ENCODE measurements around the gene CD24.
"Not testable (repeated sequence)": the region's sequence is repeated elsewhere in the genome, so short reads cannot be mapped to it uniquely, and the experiment has no call there.

Gene CD24, protein sequence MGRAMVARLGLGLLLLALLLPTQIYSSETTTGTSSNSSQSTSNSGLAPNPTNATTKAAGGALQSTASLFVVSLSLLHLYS

DNA sequence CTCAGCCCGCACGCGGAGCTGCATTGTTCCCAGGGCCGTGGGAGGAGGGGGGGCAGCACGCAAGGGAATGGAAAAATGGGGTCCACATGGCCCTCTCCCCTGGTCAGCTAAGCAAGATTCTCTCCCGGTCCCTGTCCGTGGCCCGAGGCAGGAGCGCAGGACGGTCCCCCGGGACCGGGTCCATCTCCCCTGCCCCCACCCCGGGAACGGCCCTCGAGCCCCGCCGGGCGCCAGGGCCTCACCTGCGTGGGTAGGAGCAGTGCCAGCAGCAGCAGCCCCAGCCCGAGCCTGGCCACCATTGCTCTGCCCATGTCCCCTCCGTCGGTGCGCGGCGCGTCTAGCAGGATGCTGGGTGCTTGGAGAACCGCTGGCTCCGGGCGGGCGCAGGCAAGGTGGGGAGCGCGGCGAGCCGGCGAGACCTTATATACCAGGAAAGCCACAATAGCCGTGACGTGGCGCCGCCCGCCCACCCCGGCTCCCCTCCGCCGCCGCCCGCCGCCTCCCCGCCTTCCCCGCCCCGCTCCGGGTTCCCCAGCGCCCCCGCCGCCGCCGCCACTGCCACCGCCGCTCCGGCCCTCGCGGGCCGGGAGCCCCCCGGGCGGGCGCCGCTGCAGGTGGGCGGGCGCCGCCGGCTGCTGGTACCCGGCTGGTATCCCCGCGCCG lies at the start of gene CD24:
Gene CD24 (minus strand): TSS at position 394 of the 663 bp plus-strand sequence. CDS start 83 bp downstream, at position 311.
- FAIRE-seq = no peak

GRCh38 chr6:107021446-107022185 lies 47.1 kb upstream of the CD24 start:
- FAIRE-seq = no peak

DNA sequence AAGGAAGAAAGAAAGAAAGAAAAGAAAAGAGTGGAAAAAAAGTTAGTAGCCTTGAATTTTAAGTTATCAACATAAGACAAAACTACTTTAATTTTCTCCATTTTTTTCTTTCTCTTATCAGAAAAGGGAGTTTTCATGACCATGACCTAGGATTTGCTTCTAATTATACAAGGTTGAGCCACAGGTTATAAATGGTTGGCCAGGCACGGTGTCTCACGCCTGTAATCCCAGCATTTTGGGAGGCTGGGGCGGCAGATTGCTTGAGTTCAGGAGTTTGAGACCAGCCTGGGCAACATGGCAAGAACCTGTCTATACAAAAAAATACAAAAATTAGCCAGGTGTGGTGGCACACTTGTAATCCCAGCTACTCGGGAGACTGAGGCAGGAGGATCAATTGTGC lies 45.7 kb upstream of the CD24 start:
- FAIRE-seq = no peak

GRCh38 chr6:107019628-107020027 lies 45.1 kb upstream of the CD24 start:
- FAIRE-seq = not testable (repeated sequence)

DNA sequence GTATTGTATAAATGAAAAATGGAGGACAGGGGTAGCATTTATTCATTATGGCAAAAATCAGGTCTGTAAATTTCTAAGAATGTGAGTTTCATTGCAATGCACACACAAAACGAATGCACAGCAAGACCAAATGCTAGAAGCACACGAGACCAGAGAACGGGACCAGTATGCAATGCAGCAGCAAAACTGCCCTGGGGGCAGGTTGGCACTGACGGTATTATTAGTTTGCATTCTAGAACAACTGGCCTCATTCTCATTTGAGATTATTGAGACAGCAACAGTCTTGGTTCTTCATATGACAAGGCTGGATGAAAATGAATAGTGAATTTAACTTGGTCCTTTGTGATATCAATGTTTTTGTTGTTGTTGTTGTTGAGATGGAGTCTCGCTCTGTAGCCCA lies 44.5 kb upstream of the CD24 start:
- FAIRE-seq = no peak

DNA sequence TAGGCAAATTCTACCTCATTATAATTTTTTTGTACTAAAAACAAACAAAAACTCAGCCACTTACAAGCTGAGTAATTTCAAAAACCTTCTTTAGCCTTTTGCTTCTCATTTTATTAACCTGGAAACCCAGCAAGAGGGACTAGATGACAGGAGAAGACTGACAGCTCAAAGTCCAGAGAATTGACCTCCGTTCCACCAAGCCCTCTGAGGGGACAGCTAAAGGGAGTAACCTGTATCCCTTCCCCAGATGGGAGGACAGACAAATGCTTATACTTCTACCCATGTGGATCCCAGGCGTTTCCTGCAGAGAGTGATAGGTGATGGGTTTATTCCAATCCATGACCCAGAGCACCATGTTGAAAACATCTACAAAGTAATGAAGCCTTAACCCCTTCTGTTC lies 35.0 kb upstream of the CD24 start:
- no peak for FAIRE-seq

GRCh38 chr6:106997392-106998158 lies 23.0 kb upstream of the CD24 start:
- FAIRE-seq = no peak

DNA sequence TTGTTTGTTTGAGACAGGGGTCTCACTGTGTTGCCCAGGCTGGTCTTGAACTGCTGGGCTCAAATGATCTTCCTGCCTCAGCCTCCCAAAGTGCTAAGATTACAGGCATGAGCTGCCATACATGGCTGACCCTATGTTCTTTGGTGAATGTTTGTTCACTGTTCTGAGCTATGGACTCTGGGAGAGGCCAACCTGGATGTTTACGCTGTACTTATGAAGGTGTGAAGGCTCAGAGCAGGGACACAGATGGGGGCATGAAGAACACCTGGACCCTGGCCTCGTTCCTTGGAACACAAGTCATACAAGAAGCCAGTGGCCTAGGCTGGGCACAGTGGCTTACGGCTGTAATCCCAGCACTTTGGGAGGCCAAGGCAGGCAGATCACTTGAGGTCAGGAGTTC lies 21.1 kb upstream of the CD24 start:
- no peak for FAIRE-seq

DNA sequence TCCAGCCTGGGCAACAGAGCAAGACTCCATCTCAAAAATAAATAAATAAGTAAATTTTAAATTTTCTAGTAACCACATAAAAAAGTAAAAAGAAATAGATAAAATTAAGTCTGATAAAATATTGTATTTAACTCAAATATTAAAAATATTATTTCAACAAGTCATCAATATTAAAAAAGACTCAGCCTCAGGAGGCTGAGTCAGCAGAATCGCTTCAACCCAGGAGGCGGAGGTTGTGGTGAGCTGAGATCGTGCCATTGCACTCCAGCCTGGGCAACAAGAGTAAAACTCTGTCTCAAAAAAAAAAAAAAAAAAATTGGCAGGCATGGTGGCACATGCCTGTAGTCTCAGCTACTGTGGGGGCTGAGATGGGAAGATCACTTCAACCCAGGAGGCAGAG lies 15.2 kb upstream of the CD24 start:
- not testable (repeated sequence) for FAIRE-seq

DNA sequence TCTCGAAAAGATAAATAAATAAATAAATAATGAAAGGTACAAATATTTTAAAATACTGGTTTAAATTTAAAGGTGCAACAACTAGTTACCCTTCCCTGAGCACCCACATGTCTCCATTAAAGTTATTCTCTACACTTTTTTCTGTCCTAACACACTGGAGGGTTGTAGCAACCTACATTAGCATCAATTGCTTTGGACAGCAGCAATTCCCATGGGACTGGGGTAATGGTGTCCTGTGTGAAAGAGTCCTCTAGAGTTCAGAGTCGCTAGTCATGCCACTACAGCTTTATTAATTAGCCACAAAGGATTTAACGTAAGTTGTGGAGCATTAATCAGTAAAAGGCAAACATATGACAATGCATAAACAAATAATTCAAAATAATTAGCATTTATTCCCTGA lies 14.1 kb upstream of the CD24 start:
- FAIRE-seq = no peak

DNA sequence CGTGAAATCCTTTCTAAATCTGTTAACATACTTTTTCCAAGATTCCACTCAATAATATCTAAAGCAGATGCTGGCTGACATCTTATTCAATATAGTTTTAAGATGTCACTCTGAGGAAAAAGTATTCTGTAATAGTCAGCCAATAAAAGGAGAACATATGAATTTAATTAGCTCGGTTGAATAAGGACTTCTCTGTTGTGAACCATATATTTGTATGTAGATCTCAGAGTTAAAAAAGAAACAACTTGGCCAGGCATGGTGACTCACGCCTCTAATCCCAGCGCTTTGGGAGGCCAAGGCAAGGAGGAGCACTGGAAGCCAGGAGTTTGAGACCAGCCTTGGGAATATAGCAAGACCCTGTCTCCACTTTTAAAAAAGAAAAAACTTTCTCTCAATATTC lies 7.4 kb upstream of the CD24 start:
- no peak for FAIRE-seq

DNA sequence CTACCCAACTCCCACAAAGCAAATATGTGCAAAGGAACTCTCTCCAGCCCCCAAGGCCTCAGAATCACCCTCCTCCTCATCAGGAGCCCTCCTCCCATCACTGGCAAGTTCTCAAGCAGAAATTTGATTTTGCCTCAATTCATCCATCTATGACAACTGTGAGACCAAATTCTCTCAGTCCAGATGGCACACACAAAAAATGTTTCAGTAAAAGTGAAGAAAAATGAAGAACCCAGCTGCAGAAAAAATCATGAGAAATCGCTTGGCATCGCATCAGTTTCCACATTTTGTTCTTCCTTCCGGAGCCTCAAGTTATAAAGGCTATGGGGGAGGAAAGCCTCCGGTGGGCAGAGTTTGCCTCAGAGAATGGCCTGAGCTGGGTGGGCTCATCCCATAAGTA lies 6.4 kb upstream of the CD24 start:
- no peak for FAIRE-seq

GRCh38 chr6:106979435-106979884 lies 4.9 kb upstream of the CD24 start:
- FAIRE-seq = no peak

DNA sequence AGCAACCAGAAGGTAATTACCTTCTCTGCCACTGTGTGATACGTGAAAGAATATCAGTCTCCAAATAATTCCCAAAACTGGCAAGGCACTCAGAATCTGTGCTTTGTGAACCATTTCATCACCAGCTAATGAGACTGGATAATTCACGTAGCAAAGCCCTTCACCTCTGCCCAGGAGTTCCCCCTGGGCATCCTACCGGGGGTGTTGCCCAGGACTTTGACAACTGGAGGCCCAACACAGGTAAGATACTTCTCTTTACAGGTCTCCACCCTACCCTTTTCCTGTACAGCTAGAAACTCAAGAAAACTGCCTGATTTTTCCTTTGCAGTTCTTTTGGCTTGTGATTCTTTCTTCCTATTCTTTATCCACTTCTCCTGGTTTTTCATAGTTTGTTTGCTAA lies 2.7 kb upstream of the CD24 start:
- no peak for FAIRE-seq

- no peak for FAIRE-seq
These were observed 1.7 kb upstream of the CD24 start for GRCh38 chr6:106976270-106976669.

- no peak for FAIRE-seq
These were observed 1.2 kb upstream of the CD24 start for GRCh38 chr6:106975738-106976064.

- no peak for FAIRE-seq
These were observed 639 bp upstream of the CD24 start for GRCh38 chr6:106974999-106975737.

- no peak for FAIRE-seq
These were observed 643 bp downstream of the CD24 start for GRCh38 chr6:106973836-106974335.

DNA sequence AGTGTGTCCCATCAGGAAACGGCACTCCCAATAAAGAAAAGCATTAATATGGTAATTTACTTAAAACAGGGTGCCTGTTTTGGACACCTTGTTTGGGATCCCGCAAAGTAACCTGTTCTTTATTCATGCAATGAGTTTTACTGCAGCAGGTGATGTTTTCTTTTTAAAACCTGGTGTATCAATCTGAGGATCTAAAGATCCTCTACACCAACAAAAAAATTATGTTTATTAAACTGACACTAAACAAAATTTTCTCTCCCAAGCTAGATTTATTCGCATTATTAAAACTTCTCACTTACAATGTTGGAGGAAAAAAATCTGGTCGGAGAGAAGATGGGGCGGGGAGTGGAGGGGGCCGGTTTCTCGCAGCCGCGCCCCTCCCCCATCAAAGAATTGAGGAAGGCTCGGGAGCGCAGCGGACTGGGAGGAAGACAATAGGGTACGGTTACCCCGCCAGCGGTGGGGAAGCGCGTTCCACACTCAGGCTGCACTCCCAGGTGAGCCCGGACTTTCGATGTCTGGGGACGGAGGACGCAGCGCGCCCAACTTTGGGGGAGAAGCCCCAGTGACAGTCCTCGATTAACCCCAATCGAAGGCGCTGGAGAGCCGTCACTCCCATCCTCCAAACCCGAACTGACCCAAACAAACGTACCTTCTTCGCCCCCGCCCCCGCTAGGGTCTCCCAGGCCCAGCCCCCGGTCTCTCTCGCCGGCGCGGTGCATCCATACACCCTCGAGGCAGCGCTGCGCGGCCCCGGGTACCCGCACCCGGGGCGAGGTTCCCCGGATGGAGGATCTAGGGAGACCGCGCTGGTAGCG lies 1.3 kb downstream of the CD24 start:
- FAIRE-seq = no peak

DNA sequence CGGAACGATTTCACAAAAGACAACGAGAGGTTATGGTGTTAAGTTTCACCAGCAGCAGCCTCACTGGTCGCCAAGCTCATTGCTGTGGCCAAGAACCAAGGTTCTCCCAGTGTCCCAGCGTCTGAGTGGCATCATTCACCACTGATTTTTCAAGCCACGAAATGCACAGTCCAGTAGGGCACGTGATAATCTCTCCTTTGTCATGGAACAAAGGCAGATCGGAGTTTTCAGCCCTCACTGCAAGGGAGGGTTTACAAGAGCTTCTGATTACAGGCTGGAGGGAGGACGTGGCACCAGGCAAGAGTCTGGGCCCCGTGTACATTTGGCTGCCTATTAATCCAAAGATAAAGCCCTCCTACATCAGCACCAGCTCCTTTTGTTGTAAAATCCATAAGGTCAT lies 2.0 kb downstream of the CD24 start:
- FAIRE-seq = no peak

DNA sequence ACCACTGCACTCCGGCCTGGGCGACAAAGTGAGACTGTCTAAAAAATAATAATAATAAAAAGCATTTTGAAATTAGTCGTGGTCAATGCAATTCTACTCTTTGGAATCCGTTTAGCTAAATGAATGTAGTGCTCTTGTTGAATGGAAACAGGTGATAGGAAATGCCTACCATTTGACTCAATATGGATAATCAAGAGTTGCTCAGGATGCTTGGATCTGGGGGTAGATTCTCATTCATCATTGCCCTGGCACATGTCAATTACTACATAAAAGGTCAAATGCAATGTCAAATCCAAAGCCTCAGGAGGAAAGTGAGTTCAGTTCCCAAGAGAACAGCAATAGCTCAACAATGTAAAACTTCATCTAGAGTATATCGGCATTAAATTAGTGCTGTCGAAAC lies 3.8 kb downstream of the CD24 start:
- not testable (repeated sequence) for FAIRE-seq
